HAP-1 (cell line): ENCODE measurements around the gene RPS21.

Source experiments
- DNase-seq, 2 experiments: peaks; one replicate each; pipeline ENCODE4 v3.0.0-alpha.2; 2016 to 2020; ENCODE audit warnings: low spot score in 2 of 2
- H3K27me3 ChIP-seq: fragments of 250-450 bp; sonication (Bioruptor Pico); 2 replicates; pipeline ENCODE4 v1.5.1; 2020; ENCODE audit warnings: low read depth, mild to moderate bottlenecking, moderate library complexity
- H3K36me3 ChIP-seq: fragments of 250-450 bp; sonication (Bioruptor Pico); replicated peaks from 2 replicates; pipeline ENCODE4 v1.5.1; 2020; ENCODE audit warnings: mild to moderate bottlenecking
- H3K4me1 ChIP-seq: fragments of 250-450 bp; sonication (Bioruptor Pico); 2 replicates; pipeline ENCODE4 v1.5.1; 2020; ENCODE audit warnings: mild to moderate bottlenecking
- H3K4me3 ChIP-seq: fragments of 250-450 bp; sonication (Bioruptor Pico); 2 replicates; pipeline ENCODE4 v1.5.1; 2020; ENCODE audit warnings: mild to moderate bottlenecking, moderate library complexity
- H3K9me3 ChIP-seq: fragments of 250-450 bp; sonication (Bioruptor Pico); 2 replicates; pipeline ENCODE4 v1.5.1; 2020; ENCODE audit warnings: mild to moderate bottlenecking, moderate library complexity
- in situ Hi-C: fragments of 300-500 bp; cut with MboI; formaldehyde crosslinking; loops from 3 replicates; pipeline ENCODE4 v1.14.3; 2020; ENCODE audit warnings: low sequenced_read_pairs, inconsistent platforms, mixed read lengths

Gene RPS21

GRCh38 chr20:62365814-62366369 is 21.0 kb upstream of the RPS21 start:
- peak; percentile 68 to 87 for DNase-seq
- peaks cover 11% of the 10 kb centered on the region; the same call in 1 of the 2 replicates for H3K36me3 ChIP-seq
- in situ Hi-C loops: no loop called here
- H3K9me3 ChIP-seq: no peaks in the 10 kb centered on the region
- H3K4me1 ChIP-seq: peaks cover 16% of the 10 kb centered on the region
- peak overlapping the region; percentile 80 for H3K4me3 ChIP-seq
- no peaks in the 10 kb centered on the region for H3K27me3 ChIP-seq

- in situ Hi-C loops: no loop called here
- peaks cover 16% of the 10 kb centered on the region for H3K4me1 ChIP-seq
- H3K4me3 ChIP-seq: peak overlapping the region; percentile 80
Observed at GRCh38 chr20:62366370-62367135, 20.4 kb upstream of the RPS21 start.

GRCh38 chr20:62367136-62367632 is 19.7 kb upstream of the RPS21 start, which contains the start of gene LAMA5:
Gene LAMA5 (minus strand): TSS chr20:62367312. CDS start chr20:62367245, 67 bp downstream.
- peak; percentile 40 to 75 for DNase-seq
- in situ Hi-C loops: no loop called here
- Histone ChIP-seq H3K27me3 (no peaks in the 10 kb centered on the region), H3K4me3 (peak within 1 kb of the TSS; percentile 80), H3K9me3 (no peaks in the 10 kb centered on the region), H3K4me1 (peaks cover 16% of the 10 kb centered on the region), H3K36me3 (peaks cover 5% of the 10 kb centered on the region; the same call in 1 of the 2 replicates)

More at GRCh38 chr20:62366370-62367135, 20.4 kb upstream of the RPS21 start:
- H3K27me3 ChIP-seq: no peaks in the 10 kb centered on the region
- peaks cover 11% of the 10 kb centered on the region; the same call in 1 of the 2 replicates for H3K36me3 ChIP-seq
- no peaks in the 10 kb centered on the region for H3K9me3 ChIP-seq
- DNase-seq: peak; percentile 51 to 84

- Histone ChIP-seq H3K4me3 (peak overlapping the region; percentile 19), H3K9me3 (no peaks in the 10 kb centered on the region), H3K4me1 (peaks cover 16% of the 10 kb centered on the region), H3K36me3 (peaks cover 3% of the 10 kb centered on the region; the same call in 1 of the 2 replicates), H3K27me3 (no peaks in the 10 kb centered on the region)
- peak in 1 of 2 experiments; percentile 47 for DNase-seq
- in situ Hi-C loops: no loop called here
Observed at GRCh38 chr20:62367633-62368391, 19.1 kb upstream of the RPS21 start.

- H3K36me3 ChIP-seq: peaks cover 3% of the 10 kb centered on the region; the same call in 1 of the 2 replicates
- H3K9me3 ChIP-seq: no peaks in the 10 kb centered on the region
- in situ Hi-C loops: no loop called here
- peak in 1 of 2 experiments; percentile 82 for DNase-seq
- H3K4me1 ChIP-seq: peaks cover 16% of the 10 kb centered on the region
- H3K27me3 ChIP-seq: no peaks in the 10 kb centered on the region
- no peak overlapping the region for H3K4me3 ChIP-seq
Observed at GRCh38 chr20:62368392-62368975, 18.4 kb upstream of the RPS21 start.

GRCh38 chr20:62368976-62369814 is 17.7 kb upstream of the RPS21 start:
- peak in 1 of 2 experiments; percentile 55 for DNase-seq
- peaks cover 16% of the 10 kb centered on the region for H3K4me1 ChIP-seq
- in situ Hi-C loops: no loop called here

GRCh38 chr20:62369815-62370114 is 17.1 kb upstream of the RPS21 start:
- H3K27me3 ChIP-seq: no peaks in the 10 kb centered on the region
- H3K36me3 ChIP-seq: peaks cover 3% of the 10 kb centered on the region; the same call in 1 of the 2 replicates
- H3K4me3 ChIP-seq: no peak overlapping the region
- DNase-seq: no peak
- H3K9me3 ChIP-seq: no peaks in the 10 kb centered on the region
- in situ Hi-C loops: no loop called here
- H3K4me1 ChIP-seq: peaks cover 16% of the 10 kb centered on the region

More at GRCh38 chr20:62368976-62369814, 17.7 kb upstream of the RPS21 start:
- Histone ChIP-seq H3K27me3 (no peaks in the 10 kb centered on the region), H3K9me3 (no peaks in the 10 kb centered on the region), H3K36me3 (peaks cover 3% of the 10 kb centered on the region; the same call in 1 of the 2 replicates), H3K4me3 (no peak overlapping the region)

GRCh38 chr20:62370115-62370806 is 16.6 kb upstream of the RPS21 start:
- no peaks in the 10 kb centered on the region for H3K9me3 ChIP-seq
- 0 out of 2 replicates have a peak, but pooled peaks cover 3% of the 10 kb centered on the region for H3K36me3 ChIP-seq
- H3K4me3 ChIP-seq: no peak overlapping the region
- no peak for DNase-seq
- in situ Hi-C loops: no loop called here
- H3K27me3 ChIP-seq: no peaks in the 10 kb centered on the region
- H3K4me1 ChIP-seq: peaks cover 16% of the 10 kb centered on the region

- H3K27me3 ChIP-seq: no peaks in the 10 kb centered on the region
- no peaks in the 10 kb centered on the region for H3K36me3 ChIP-seq
- peaks cover 16% of the 10 kb centered on the region for H3K4me1 ChIP-seq
- H3K9me3 ChIP-seq: no peaks in the 10 kb centered on the region
- in situ Hi-C loops: no loop called here
- no peak for DNase-seq
- H3K4me3 ChIP-seq: no peak overlapping the region
Observed at GRCh38 chr20:62370807-62371587, 15.9 kb upstream of the RPS21 start.

- no peak for DNase-seq
- Histone ChIP-seq H3K27me3 (no peaks in the 10 kb centered on the region), H3K4me1 (peaks cover 16% of the 10 kb centered on the region), H3K36me3 (no peaks in the 10 kb centered on the region), H3K9me3 (no peaks in the 10 kb centered on the region), H3K4me3 (no peak overlapping the region)
- in situ Hi-C loops: no loop called here
Observed at GRCh38 chr20:62371588-62372041, 15.3 kb upstream of the RPS21 start.

GRCh38 chr20:62372042-62372993 is 14.6 kb upstream of the RPS21 start:
- Histone ChIP-seq H3K4me1 (peaks cover 16% of the 10 kb centered on the region), H3K4me3 (no peak overlapping the region), H3K36me3 (no peaks in the 10 kb centered on the region), H3K9me3 (no peaks in the 10 kb centered on the region), H3K27me3 (no peaks in the 10 kb centered on the region)
- no peak for DNase-seq
- in situ Hi-C loops: no loop called here
